Measurements from ENCODE around the gene TMEM169. TPM values are rescaled to one million over a fixed set of nuclear protein-coding genes. Genes with fewer than 3 reads are reported as not detected.
A peak's percentile ranks its signal among the peaks of the same experiment; 100 is the strongest.

Gene TMEM169
- total RNA-seq, 4 donors from 2014 or later, result 0.09 to 0.29 (median 0.19) TPM; not detected in 1

DNA sequence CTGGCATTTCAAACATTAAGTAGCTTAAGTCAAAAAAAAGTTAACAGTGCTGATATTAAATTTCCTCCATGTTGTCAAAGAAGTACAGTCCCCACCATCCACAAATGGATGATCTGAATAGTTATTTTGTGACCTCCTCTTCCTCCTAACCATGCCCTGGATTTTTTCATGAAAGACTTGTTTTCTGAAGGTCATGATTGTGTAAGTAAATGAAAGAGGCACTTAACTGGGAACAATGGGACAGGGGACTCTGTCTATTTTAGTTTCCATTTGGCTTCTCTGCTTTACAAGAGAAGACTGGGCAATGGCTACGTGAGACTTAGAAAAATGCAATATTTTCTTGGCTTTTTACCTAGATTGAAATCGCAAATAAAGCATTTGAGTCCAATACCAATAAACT lies 32.3 kb upstream of the TMEM169 start:
- no peak for DNase-seq
- H3K4me3 ChIP-seq, result no peak overlapping the region
- no peaks in the 10 kb centered on the region for H3K9me3 ChIP-seq
- no peak for TF ChIP-seq POLR2A (IDR thresholded peaks at IDR 0.05)
- TF ChIP-seq, protein P1, sequence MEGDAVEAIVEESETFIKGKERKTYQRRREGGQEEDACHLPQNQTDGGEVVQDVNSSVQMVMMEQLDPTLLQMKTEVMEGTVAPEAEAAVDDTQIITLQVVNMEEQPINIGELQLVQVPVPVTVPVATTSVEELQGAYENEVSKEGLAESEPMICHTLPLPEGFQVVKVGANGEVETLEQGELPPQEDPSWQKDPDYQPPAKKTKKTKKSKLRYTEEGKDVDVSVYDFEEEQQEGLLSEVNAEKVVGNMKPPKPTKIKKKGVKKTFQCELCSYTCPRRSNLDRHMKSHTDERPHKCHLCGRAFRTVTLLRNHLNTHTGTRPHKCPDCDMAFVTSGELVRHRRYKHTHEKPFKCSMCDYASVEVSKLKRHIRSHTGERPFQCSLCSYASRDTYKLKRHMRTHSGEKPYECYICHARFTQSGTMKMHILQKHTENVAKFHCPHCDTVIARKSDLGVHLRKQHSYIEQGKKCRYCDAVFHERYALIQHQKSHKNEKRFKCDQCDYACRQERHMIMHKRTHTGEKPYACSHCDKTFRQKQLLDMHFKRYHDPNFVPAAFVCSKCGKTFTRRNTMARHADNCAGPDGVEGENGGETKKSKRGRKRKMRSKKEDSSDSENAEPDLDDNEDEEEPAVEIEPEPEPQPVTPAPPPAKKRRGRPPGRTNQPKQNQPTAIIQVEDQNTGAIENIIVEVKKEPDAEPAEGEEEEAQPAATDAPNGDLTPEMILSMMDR (IDR thresholded peaks at IDR 0.05), result no peak
- 95 to 100% methylated on average over 2 of the region's 2 CpGs for WGBS, 2 donors
- no peaks in the 10 kb centered on the region for H3K27me3 ChIP-seq
- intact Hi-C loops (cut with DNase I), result no loop called here
- peaks cover 0 to 20% (median 0%) of the 10 kb centered on the region in 3 donors for H3K36me3 ChIP-seq
- H3K27ac ChIP-seq, result no peak overlapping the region
- H3K4me1 ChIP-seq, result no peaks in the 10 kb centered on the region

DNA sequence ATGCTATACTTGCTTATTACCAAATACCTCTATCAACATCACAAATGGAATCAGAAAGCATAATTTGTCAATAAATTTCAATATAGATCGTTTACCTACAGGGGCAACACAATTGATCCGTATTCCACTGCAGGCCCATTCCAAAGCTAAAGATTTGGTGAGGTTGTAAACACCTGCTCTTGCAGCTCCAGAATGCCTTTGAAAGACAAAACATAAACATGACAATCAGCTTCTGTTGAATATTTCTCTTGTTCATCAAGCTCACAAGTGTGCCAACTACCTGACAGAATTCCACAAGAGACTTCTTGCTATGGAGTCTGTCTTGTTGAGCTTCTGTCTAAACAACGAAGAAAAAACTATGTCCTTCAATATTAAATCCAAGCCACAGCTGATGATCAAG lies 30.4 kb upstream of the TMEM169 start:
- TF ChIP-seq, protein P1 (IDR thresholded peaks at IDR 0.05), result no peak
- no peak for TF ChIP-seq POLR2A (IDR thresholded peaks at IDR 0.05)
- DNase-seq, result no peak

DNA sequence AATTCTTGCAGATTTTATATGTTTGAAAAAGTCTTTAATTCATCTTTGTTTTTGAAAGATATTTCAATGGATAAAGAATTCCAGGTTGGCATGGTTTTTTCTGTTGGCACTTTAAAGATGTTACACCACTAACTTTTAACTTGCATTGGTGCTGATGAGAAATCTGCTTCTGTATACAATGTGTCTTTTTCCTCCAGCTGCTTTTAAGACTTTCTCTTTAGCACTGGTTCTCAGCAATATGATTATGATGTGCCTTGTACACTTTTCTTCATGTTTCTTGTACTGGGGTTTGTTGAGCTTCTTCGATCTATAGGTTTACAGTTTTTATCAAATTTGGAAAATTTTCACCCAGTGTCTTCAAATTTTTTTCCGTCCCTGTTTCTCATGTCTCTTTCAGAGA lies 29.3 kb upstream of the TMEM169 start:
- no peak for DNase-seq
- TF ChIP-seq, protein P1 (IDR thresholded peaks at IDR 0.05), result no peak
- no peak for TF ChIP-seq POLR2A (IDR thresholded peaks at IDR 0.05)
- peaks cover 0 to 5% (median 0%) of the 10 kb centered on the region in 3 donors for H3K4me1 ChIP-seq
- H3K27ac ChIP-seq, result no peak overlapping the region
- intact Hi-C loops (cut with DNase I), result no loop called here
- H3K9me3 ChIP-seq, result no peaks in the 10 kb centered on the region
- WGBS, 2 donors, result 95 to 100% methylated on average over 2 of the region's 2 CpGs
- no peaks in the 10 kb centered on the region for H3K27me3 ChIP-seq
- H3K36me3 ChIP-seq, result peaks cover 0 to 8% (median 0%) of the 10 kb centered on the region in 3 donors
- no peak overlapping the region for H3K4me3 ChIP-seq

More for the DNA sequence above, 30.4 kb upstream of the TMEM169 start:
- H3K9me3 ChIP-seq, result no peaks in the 10 kb centered on the region
- no peaks in the 10 kb centered on the region for H3K27me3 ChIP-seq
- no peak overlapping the region for H3K27ac ChIP-seq
- WGBS, 2 donors, result 86 to 93% methylated on average over 3 of the region's 3 CpGs
- H3K4me1 ChIP-seq, result no peaks in the 10 kb centered on the region
- peaks cover 0 to 16% (median 0%) of the 10 kb centered on the region in 3 donors for H3K36me3 ChIP-seq
- intact Hi-C loops (cut with DNase I), result no loop called here
- no peak overlapping the region for H3K4me3 ChIP-seq

DNA sequence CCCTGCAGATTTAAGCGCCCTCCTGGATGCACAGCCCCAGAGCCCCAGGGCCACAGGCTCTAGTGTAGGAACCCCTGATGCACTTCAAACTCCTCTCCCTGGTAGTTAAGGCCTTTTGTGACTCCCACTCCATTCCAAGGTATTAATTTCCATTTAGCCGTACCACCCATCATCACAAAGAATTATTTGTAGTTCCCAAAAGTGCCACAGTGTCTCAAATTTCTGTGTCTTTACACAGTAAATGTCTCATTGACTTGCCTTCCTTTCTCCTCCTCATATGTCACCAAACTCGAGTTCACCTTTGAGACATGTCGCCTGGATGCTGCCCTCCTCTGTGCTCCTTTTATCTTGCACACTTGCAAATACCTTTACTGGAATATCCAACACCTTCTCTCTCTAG lies 26.0 kb upstream of the TMEM169 start:
- no peak for DNase-seq
- intact Hi-C loops (cut with DNase I), result no loop called here
- Histone ChIP-seq H3K4me1 (peaks cover 0 to 16% (median 0%) of the 10 kb centered on the region in 3 donors), H3K9me3 (no peaks in the 10 kb centered on the region), H3K27ac (no peak overlapping the region), H3K27me3 (no peaks in the 10 kb centered on the region), H3K4me3 (no peak overlapping the region), H3K36me3 (no peaks in the 10 kb centered on the region)
- 91 to 100% methylated on average over 4 of the region's 4 CpGs for WGBS, 2 donors
- no peak for TF ChIP-seq POLR2A (IDR thresholded peaks at IDR 0.05)
- TF ChIP-seq, protein P1 (IDR thresholded peaks at IDR 0.05), result no peak

DNA sequence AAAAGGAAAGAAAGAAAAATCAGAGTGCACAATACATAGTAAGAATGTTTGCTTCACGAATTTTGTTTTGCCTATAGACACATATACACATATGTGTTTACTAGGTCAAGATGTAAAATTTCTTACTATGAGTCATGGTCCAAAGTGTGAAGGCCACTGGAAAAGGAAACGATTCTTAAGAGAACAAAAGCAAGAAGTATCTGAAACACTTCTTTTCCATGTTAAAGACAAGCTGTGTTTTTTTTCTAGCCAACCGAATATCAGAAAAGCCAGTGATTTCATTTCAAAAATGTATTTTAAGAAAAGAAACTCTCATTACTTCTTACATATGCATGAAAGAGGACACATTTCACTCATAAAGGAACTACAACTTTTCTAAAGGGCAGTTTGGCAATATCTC lies 25.0 kb upstream of the TMEM169 start:
- Histone ChIP-seq H3K4me1 (peaks cover 0 to 16% (median 0%) of the 10 kb centered on the region in 3 donors), H3K27me3 (no peaks in the 10 kb centered on the region), H3K27ac (peak overlapping the region in 2 of 4 donors; percentile 59 to 73), H3K4me3 (no peak overlapping the region), H3K36me3 (no peaks in the 10 kb centered on the region), H3K9me3 (no peaks in the 10 kb centered on the region)
- no peak for DNase-seq
- TF ChIP-seq, protein P1 (IDR thresholded peaks at IDR 0.05), result no peak
- no peak for TF ChIP-seq POLR2A (IDR thresholded peaks at IDR 0.05)
- 55 to 66% methylated on average over 3 of the region's 3 CpGs for WGBS, 2 donors
- intact Hi-C loops (cut with DNase I), result no loop called here

Measured in esophagus squamous epithelium (tissue), 5 donors.